CMK (cell line): ENCODE results near the gene MYO3B.
"Not testable (repeated sequence)": the region's sequence is repeated elsewhere in the genome, so short reads cannot be mapped to it uniquely, and the experiment has no call there.

Experiments used
- DNase-seq: peaks from one replicate; pipeline ENCODE4 v3.0.0-alpha.2; 2010; ENCODE audit warnings: low read depth

MYO3B gene

GRCh38 chr2:170428868-170429267 is 250.9 kb downstream of the MYO3B start:
- no peak for DNase-seq

- DNase-seq = no peak
These were observed 254.9 kb downstream of the MYO3B start for GRCh38 chr2:170432823-170433222.

GRCh38 chr2:170433448-170433847 is 255.5 kb downstream of the MYO3B start:
- no peak for DNase-seq

- not testable (repeated sequence) for DNase-seq
These were observed 256.4 kb downstream of the MYO3B start for GRCh38 chr2:170434396-170434795.

- no peak for DNase-seq
These were observed 257.1 kb downstream of the MYO3B start for GRCh38 chr2:170434900-170435621.

GRCh38 chr2:170436077-170436943 is 258.4 kb downstream of the MYO3B start:
- DNase-seq = no peak

- no peak for DNase-seq
These were observed 268.1 kb downstream of the MYO3B start for GRCh38 chr2:170446078-170446477.

GRCh38 chr2:170449034-170449433 is 271.1 kb downstream of the MYO3B start:
- DNase-seq = no peak

GRCh38 chr2:170454471-170455372 is 276.8 kb downstream of the MYO3B start:
- no peak for DNase-seq

GRCh38 chr2:170455617-170456426 is 277.9 kb downstream of the MYO3B start:
- no peak for DNase-seq

- DNase-seq = no peak
These were observed 279.0 kb downstream of the MYO3B start for GRCh38 chr2:170456914-170457313.

GRCh38 chr2:170457742-170458141 is 279.8 kb downstream of the MYO3B start:
- DNase-seq = no peak

GRCh38 chr2:170461889-170462288 is 283.9 kb downstream of the MYO3B start:
- DNase-seq = no peak

- DNase-seq = no peak
These were observed 284.7 kb downstream of the MYO3B start for GRCh38 chr2:170462433-170463205.

- DNase-seq = no peak
These were observed 285.2 kb downstream of the MYO3B start for GRCh38 chr2:170463206-170463537.

GRCh38 chr2:170464268-170464667 is 286.3 kb downstream of the MYO3B start:
- DNase-seq = no peak

- no peak for DNase-seq
These were observed 287.3 kb downstream of the MYO3B start for GRCh38 chr2:170465241-170465640.

GRCh38 chr2:170466632-170467031 is 288.7 kb downstream of the MYO3B start:
- DNase-seq = no peak

- no peak for DNase-seq
These were observed 289.8 kb downstream of the MYO3B start for GRCh38 chr2:170467568-170468422.

GRCh38 chr2:170468557-170468956 is 290.6 kb downstream of the MYO3B start:
- DNase-seq = no peak
